ENCODE results near the gene LCA5. TPM values are rescaled to one million over a fixed set of nuclear protein-coding genes. Genes with fewer than 3 reads are reported as not detected.
"Not testable (repeated sequence)": the region's sequence is repeated elsewhere in the genome, so short reads cannot be mapped to it uniquely, and the experiment has no call there.

Gene LCA5
- total RNA-seq (2022) (10.9 and 12.2 TPM in 2 replicates), Bru-seq, nascent RNA (percentile 85 among the genes with signal in this experiment), BruChase-seq, experiment 1, labeled RNA remaining after a 2-hour chase (percentile 81 among the genes with signal in this experiment), BruChase-seq, experiment 2, labeled RNA remaining after a 6-hour chase (percentile 66 among the genes with signal in this experiment)
- long read RNA-seq, full-length matches to known transcripts = 10 of 21 reads
- long read RNA-seq, partial matches to known transcripts = 5 of 21 reads
- long read RNA-seq, other reads (novel, unspliced or antisense) = 6 of 21 reads

- ChIA-PET POLR2A (interaction anchor here (0.6 to 1.4 kb wide), 7 partner anchors 8 to 136 kb away, joined by 3 to 7 read pairs (median 4); partner anchors contain the start of gene SH3BGRL2), CTCF (interaction anchor here (1.0 to 1.8 kb wide), 2 partner anchors 12 to 136 kb away, joined by 4 read pairs; no protein-coding TSS in a partner anchor)
- Mint-ChIP-seq H3K36me3 (ENCODE audit: insufficient read depth, unreplicated experiment) (peaks cover 6% of the 10 kb centered on the region), H3K27ac (ENCODE audit: unreplicated experiment) (no peak within 1 kb of the TSS), H3K4me1 (ENCODE audit: low read depth, unreplicated experiment) (peaks cover 17% of the 10 kb centered on the region), H3K27me3 (ENCODE audit: insufficient read depth, unreplicated experiment) (no peaks in the 10 kb centered on the region), H3K4me3 (ENCODE audit: unreplicated experiment) (no peak within 1 kb of the TSS), H3K9me3 (ENCODE audit: unreplicated experiment) (no peaks in the 10 kb centered on the region)
- intact Hi-C loops (cut with micrococcal nuclease; ENCODE audit: unreplicated experiment) = loop anchor here (1.0 to 10.0 kb wide), 6 partner anchors 11 to 384 kb away; partner anchors contain the start of gene HMGN3
- no peaks in the 10 kb centered on the region for H3K27me3 ChIP-seq (replicated peaks; ENCODE audit: control insufficient read depth, insufficient read depth, low read length)
- DNase-seq = peak; percentile 94 to 97
- H3K4me3 ChIP-seq (ENCODE audit: low read depth, low read length) = peak within 1 kb of the TSS; percentile 75
- TF ChIP-seq CTCF (IDR thresholded peaks at IDR 0.05; ENCODE audit: insufficient read depth in 1 of 2, low read depth in 1 of 2, low read length in 1 of 2, severe bottlenecking in 1 of 2, unreplicated experiment in 1 of 2) = no peak
- H3K36me3 ChIP-seq (ENCODE audit: control insufficient read depth, insufficient read depth, low read length) = no peaks in the 10 kb centered on the region
- BruUV-seq (replicated peaks) = no TSS peak
- no peaks in the 10 kb centered on the region for H3K9me3 ChIP-seq
- peaks cover 36% of the 10 kb centered on the region for H3K4me1 ChIP-seq
Measured at GRCh38 chr6:79536954-79537747, at the start of gene LCA5. LCA5 (minus strand) TSS chr6:79537430; CDS start chr6:79518894, 18,536 bp downstream.

GRCh38 chr6:79586548-79586947, 49.3 kb upstream of the LCA5 start:
- Mint-ChIP-seq H3K4me1 (ENCODE audit: low read depth, unreplicated experiment) (no peaks in the 10 kb centered on the region), H3K27me3 (ENCODE audit: insufficient read depth, unreplicated experiment) (no peaks in the 10 kb centered on the region), H3K27ac (ENCODE audit: unreplicated experiment) (no peak overlapping the region), H3K36me3 (ENCODE audit: insufficient read depth, unreplicated experiment) (no peaks in the 10 kb centered on the region), H3K4me3 (ENCODE audit: unreplicated experiment) (no peak overlapping the region), H3K9me3 (ENCODE audit: unreplicated experiment) (no peaks in the 10 kb centered on the region)
- CTCF ChIA-PET = interaction anchor here (0.6 kb wide), 1 partner anchor 11 kb away, joined by 3 read pairs; no protein-coding TSS in a partner anchor
- Histone ChIP-seq H3K36me3 (ENCODE audit: control insufficient read depth, insufficient read depth, low read length) (no peaks in the 10 kb centered on the region), H3K27me3 (replicated peaks; ENCODE audit: control insufficient read depth, insufficient read depth, low read length) (no peaks in the 10 kb centered on the region), H3K9me3 (no peaks in the 10 kb centered on the region; the same call in 1 of the 2 replicates), H3K4me3 (ENCODE audit: low read depth, low read length) (no peak overlapping the region), H3K4me1 (no peaks in the 10 kb centered on the region)
- BruUV-seq (replicated peaks) = no TSS peak
- DNase-seq = peak in 1 of 2 experiments; percentile 53
- POLR2A ChIA-PET = no interaction called here
- intact Hi-C loops (cut with micrococcal nuclease; ENCODE audit: unreplicated experiment) = no loop called here
- peak; percentile 48 to 56 for TF ChIP-seq CTCF (IDR thresholded peaks at IDR 0.05; ENCODE audit: insufficient read depth in 1 of 2, low read depth in 1 of 2, low read length in 1 of 2, severe bottlenecking in 1 of 2, unreplicated experiment in 1 of 2)

- Histone ChIP-seq H3K36me3 (ENCODE audit: control insufficient read depth, insufficient read depth, low read length) (no peaks in the 10 kb centered on the region), H3K9me3 (peaks cover 4% of the 10 kb centered on the region), H3K4me1 (no peaks in the 10 kb centered on the region), H3K27me3 (replicated peaks; ENCODE audit: control insufficient read depth, insufficient read depth, low read length) (no peaks in the 10 kb centered on the region), H3K4me3 (ENCODE audit: low read depth, low read length) (no peak overlapping the region)
- no TSS peak for BruUV-seq (replicated peaks)
- no peaks in the 10 kb centered on the region for H3K4me1 Mint-ChIP-seq (ENCODE audit: low read depth, unreplicated experiment)
- intact Hi-C loops (cut with micrococcal nuclease; ENCODE audit: unreplicated experiment) = no loop called here
- H3K27ac Mint-ChIP-seq (ENCODE audit: unreplicated experiment) = no peak overlapping the region
- H3K9me3 Mint-ChIP-seq (ENCODE audit: unreplicated experiment) = peaks cover 18% of the 10 kb centered on the region
- H3K27me3 Mint-ChIP-seq (ENCODE audit: insufficient read depth, unreplicated experiment) = no peaks in the 10 kb centered on the region
- no peak for DNase-seq
- ChIA-PET CTCF (interaction anchor here (1.1 kb wide), 1 partner anchor 47 kb away, joined by 3 read pairs; the partner anchor contains the start of gene SH3BGRL2), POLR2A (no interaction called here)
- no peaks in the 10 kb centered on the region for H3K36me3 Mint-ChIP-seq (ENCODE audit: insufficient read depth, unreplicated experiment)
- peak in 1 of 2 experiments; percentile 6 for TF ChIP-seq CTCF (IDR thresholded peaks at IDR 0.05; ENCODE audit: insufficient read depth in 1 of 2, low read depth in 1 of 2, low read length in 1 of 2, severe bottlenecking in 1 of 2, unreplicated experiment in 1 of 2)
- no peak overlapping the region for H3K4me3 Mint-ChIP-seq (ENCODE audit: unreplicated experiment)
Measured at GRCh38 chr6:79584332-79584731, 47.1 kb upstream of the LCA5 start.

- DNase-seq; POLR2A ChIA-PET; H3K27ac Mint-ChIP-seq (ENCODE audit: unreplicated experiment): not testable (repeated sequence)
Measured at GRCh38 chr6:79577926-79578325, 40.7 kb upstream of the LCA5 start.

More at GRCh38 chr6:79577926-79578325, 40.7 kb upstream of the LCA5 start:
- H3K4me3 ChIP-seq (ENCODE audit: low read depth, low read length); H3K36me3 ChIP-seq (ENCODE audit: control insufficient read depth, insufficient read depth, low read length); intact Hi-C loops (cut with micrococcal nuclease; ENCODE audit: unreplicated experiment); H3K9me3 ChIP-seq; H3K4me3 Mint-ChIP-seq (ENCODE audit: unreplicated experiment); H3K36me3 Mint-ChIP-seq (ENCODE audit: insufficient read depth, unreplicated experiment); H3K27me3 ChIP-seq (replicated peaks; ENCODE audit: control insufficient read depth, insufficient read depth, low read length); BruUV-seq (replicated peaks); H3K27me3 Mint-ChIP-seq (ENCODE audit: insufficient read depth, unreplicated experiment): not testable (repeated sequence)
- CTCF ChIA-PET = interaction anchor here (0.7 kb wide), 1 partner anchor 33 kb away, joined by 5 read pairs; no protein-coding TSS in a partner anchor
- Mint-ChIP-seq H3K4me1 (ENCODE audit: low read depth, unreplicated experiment) (peaks cover 22% of the 10 kb centered on the region), H3K9me3 (ENCODE audit: unreplicated experiment) (peaks cover 28% of the 10 kb centered on the region)
- H3K4me1 ChIP-seq = peaks cover 30% of the 10 kb centered on the region
